Endometrium (tissue), 2 donors: Measurements from ENCODE around the gene TMEM117.
A peak's percentile ranks its signal among the peaks of the same experiment; 100 is the strongest.
"Not testable (repeated sequence)": the region's sequence is repeated elsewhere in the genome, so short reads cannot be mapped to it uniquely, and the experiment has no call there.

Source experiments
- FAIRE-seq: peaks from 2 replicates; lab custom pipeline; 2012; peaks lifted over from hg19 to GRCh38; lab: Jason Lieb, UNC
- donor health status: control.
- donor health status: control.

TMEM117 gene

DNA sequence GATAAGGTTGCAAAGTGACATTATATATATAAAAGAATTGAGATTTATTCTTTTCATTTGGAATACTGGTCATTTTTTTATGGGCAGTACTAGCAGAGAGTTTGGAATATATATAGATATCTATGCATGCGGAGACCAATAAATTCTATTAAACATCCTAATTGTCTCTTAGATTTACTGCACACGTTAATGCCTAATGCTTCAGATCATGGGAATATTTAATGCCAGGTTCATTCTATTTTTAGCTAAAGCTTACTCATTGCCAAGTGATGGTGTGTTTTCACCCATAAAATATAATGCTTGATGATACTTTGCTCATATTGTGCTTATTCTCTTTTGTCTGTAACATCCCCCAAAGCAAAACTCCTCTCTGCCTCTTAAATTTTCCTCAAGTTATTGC lies 264.4 kb downstream of the TMEM117 start:
- FAIRE-seq: no peak

DNA sequence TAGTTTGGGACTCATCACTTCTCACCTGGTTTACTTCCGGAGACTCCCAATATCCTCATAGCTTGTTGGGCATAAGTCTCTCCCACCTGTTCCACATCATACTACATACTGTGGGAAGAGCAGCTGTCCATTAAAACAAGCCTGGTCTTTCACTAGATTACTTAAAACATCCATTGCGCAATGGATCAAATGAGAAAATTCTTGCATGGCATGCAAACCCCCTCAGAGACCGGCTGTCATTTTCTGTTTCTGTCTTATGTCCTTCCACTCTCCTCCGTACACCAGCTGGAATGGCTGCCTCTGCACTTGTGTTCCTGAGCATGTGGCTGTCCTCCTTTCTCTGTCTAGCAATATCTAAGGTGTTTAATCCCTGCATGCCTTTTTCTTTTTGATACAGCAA lies 265.6 kb downstream of the TMEM117 start:
- no peak for FAIRE-seq

DNA sequence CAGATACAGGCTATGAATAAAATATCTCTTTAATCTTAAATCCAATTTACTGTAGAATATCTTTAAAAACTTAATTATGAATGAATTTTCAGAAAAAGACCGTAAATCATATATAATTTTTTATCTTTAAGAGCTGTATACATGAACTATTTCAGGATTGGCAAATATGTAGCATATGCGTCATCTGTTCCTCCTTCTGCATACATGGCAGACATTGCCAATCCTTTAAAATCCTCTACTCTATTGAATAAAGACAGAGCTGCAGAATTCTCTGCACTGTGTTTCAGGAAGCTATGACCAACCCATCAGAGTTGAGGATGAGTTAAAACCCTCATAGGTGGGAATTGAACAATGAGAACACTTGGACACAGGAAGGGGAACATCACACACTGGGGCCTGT lies 279.0 kb downstream of the TMEM117 start:
- FAIRE-seq: peak; percentile 29

DNA sequence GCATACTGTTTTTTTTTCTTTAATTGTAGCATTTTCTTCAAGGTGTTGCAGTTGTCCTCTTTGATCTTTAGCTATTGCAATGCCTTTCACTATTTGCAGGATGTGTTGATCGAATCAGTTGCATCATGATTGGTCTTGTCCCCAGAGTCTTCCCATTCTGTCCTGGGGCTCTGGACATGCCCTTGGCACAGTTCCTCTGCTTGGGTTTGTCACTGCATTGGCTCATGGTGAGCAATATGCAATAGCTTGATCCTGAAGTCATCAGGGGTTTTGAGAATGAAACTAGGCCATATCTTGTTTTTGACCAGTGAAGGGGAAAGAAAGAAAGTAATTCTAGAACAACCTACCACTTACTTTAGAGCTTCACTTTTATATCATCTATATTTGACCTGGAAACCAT lies 281.5 kb downstream of the TMEM117 start:
- FAIRE-seq: no peak

DNA sequence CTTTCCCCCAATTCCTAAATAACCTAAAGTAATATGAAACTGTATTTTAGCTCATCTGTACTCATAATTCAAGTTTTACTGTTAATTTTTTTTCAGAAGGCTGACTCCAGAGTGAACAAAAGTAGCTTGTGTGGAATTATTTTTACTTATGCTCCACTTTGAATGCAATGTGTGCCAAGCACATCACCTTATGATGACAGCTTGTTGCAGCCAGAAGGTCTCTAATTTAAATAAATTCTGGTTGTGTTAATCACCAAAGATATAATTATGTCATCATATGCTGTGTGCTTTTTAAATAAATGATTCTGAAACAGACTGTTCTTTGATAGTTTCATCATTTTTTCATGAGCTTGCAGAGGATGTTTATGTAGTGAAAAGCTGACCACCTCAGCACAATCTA lies 283.1 kb downstream of the TMEM117 start:
- FAIRE-seq: no peak

DNA sequence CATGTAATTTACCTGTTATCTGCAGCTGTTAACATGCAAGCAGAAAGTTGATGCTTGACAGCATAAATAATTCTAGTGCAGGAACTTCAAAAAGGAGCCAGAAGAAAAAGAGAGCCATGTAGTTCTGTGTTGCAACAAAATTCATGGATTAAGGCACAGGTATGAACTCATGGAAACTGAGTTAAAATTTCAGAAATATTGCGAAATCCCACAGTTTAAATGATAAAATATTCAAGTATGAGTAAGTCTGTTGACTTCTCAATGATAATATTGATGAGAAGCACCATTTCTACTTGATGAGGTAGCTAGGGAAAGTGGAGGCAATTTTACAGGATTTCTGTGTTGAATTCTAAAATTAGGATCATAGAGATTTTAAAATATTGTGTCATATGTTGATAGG lies 290.9 kb downstream of the TMEM117 start:
- no peak for FAIRE-seq

DNA sequence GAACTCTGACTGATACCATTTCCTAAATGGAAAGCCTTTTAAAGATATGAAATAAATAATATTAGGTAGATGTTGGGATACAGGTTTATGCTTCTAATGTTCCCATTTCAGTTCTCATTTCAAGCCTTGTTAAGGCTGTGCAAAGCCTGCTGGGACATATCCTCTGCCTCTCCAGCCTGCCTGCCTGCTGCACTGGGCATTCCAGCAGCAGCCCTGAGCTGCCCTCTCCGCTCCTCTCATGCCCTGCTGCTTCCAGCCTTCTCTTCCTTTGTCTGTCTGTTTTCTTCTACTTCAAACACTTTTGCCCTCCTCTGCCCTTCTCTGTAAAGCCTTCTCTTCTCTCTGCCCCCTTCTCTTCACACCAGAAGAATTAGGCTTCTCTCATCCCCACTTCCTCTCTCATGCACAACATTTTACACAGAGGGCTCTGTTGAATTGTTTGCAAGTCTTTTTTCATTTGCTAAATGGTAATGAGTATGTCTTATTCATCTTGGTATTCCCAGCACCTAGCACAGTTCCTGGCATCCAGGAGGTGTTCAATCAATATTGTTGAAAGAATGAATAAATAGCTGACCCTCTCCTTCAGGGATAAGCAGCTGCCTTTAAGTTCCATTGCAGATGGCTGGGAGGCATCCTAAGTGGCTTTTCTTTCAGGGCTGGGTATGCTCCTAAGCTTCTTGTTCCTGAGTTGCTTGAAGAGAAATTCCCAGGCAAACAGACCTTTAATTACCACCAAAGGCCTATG lies 292.3 kb downstream of the TMEM117 start:
- FAIRE-seq: no peak

DNA sequence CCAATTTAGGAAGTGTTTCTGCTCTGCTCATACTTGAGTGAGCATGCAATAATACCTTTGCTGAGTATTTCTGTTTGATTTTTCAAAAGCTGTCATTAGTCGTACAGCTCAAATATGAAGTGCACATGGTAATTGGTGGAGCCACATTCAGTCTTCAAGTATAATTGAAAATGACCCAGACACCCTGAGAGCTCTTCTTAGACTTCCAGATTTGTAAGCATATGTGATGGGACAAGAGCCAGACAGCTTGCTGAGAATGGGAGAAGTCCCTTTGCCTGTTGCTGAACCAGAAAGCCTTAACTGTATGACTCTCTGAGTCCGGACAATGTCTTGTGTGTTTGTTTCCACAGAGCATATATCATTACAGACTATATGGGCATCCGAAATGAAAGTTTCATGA lies 307.3 kb downstream of the TMEM117 start:
- FAIRE-seq: no peak

DNA sequence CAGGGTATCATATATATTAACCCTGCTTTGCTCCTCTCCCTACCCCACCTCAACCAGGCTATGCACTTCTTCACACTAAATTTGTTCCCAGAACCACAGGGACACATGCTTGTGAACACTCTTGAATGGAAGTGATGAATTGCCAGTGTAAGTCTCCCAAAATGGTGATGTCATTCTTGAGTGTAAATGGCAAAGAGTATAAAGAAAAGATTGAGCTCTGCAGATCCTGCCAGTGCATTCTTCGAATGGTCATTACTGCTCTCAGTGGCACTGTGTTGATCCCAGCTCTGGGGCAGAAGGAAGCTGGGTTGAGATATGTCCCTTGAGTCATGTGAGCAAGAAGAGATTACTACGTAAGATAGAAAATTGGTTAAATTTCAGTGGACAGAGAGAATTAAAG lies 313.1 kb downstream of the TMEM117 start:
- no peak for FAIRE-seq

DNA sequence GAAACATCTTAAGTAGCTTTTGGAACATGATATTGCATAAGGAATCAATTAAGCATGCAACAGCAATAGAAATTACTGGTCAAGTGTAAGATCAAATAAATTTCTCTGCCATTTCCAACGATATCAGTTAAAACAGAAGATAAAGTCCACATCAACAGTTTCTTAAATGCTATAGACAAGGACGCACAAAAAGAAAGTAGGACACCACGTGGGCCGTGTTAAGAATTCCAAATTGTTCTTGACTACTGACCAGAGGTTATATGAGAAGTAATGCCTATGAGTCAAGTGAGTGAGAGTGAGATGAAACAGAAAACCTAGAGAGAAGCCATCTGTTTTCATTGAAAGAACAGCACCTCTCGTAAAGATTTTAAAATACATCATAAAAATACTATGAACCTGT lies 318.2 kb downstream of the TMEM117 start:
- FAIRE-seq: no peak

DNA sequence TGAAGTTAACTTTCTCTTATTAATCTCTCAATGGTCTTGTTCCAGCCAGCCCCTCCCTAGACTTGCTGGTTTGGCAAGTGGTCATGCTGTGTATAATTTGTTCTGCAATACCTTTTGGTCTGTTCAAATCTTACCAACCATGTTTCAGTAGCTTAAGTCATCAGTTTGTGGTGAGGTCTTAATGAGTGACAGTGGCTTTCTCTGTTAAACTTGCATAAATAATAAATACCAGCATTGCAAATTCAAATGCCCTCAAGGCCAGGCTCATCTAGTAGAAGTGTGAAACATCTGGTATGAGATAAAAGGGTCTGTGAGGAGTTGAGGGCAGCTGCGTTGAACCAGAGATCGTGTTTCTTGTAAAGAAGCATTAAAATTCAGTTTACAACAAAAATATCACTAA lies 319.5 kb downstream of the TMEM117 start:
- FAIRE-seq: no peak

DNA sequence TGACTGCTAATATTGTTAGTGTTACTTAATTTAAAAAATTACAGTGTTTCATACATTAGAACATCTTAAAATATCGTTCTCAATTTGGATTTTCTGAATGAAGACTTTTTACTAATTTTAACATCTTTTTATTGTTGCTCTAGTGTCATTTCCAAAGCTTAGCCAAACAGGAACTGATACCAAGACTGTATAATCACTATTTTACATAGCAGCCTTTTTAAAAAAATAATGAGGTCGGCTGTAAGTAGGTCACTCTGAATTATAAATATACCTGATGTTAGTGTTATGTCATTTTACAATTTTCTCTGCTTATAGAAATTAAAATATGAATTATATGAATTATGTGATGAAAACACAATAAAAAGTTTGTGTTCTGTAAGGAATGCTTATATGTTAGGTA lies 321.5 kb downstream of the TMEM117 start:
- FAIRE-seq: no peak

DNA sequence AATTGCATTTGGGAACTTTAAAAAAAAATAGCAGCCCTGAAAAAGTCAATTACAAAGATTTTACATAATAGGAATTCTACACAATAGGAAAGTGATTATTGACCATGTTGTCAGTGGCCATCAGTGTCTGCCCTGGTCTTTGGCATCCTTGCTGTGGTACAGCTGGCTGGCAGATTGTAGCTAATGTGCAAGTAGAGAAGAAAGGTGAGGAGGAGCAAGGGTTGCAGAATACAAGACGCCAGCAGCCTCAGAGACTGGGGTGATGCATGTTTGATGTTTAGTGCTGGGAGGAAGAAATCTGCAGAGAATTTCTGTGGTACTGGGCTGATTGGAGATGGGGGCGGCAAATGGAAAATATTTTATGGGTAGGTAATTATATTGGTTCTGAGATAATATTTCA lies 322.9 kb downstream of the TMEM117 start:
- no peak for FAIRE-seq

DNA sequence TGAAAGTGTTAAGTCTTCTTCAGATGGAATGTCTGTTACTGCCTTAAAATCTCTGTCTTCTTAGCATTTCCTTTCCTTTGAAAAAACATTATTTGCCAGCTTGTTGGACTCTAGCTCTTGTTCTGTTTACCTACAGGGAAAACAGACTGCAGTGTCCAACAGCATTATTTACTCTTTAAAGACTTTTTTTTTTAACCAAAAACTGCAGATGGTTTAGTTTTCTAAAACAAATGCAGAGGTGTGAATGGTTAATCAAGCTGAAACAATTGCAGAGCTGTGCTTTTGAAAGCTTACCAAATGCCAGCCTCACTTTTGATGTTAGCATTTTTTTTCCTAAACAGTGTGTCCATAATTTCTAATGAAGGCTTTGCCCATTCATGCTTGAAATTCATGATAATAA lies 323.3 kb downstream of the TMEM117 start:
- FAIRE-seq: no peak

DNA sequence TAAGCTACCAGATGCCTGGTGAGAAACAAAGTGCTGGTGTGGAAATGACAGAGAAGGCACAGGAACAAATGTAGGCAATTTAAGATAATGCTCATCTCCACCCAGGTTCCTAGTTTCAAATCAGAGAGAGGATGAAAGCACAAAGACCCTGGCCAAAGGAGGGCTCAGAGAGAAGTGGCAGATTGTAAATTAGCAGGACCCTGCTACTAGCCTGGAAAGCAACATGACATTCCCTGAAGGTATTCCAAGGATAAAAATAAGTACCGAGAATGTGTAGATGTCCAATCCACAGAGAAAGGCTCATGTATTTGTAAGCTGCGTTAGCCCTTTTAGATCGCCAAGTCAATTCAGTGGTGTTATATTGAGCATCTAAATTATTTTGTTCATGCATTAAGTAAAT lies 324.0 kb downstream of the TMEM117 start:
- FAIRE-seq: no peak

DNA sequence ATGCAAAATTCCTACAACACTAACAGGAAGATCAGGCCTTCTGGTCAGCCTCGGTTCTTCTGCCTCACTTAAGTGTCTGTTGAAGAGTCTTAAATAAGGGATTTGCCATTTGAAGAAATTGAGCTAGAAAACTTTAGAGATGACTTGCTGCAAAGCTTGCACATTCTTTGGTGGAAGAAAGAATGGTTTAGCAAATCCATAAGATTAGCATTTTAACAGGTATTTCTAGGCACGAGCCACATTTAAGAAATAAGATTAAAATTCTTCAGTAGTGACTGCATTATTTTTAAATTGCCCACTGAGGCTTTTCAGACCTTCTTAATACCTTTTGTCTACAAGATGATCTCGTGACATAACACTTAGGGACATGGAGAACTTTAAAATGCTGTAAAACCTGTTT lies 327.1 kb downstream of the TMEM117 start:
- FAIRE-seq: no peak

DNA sequence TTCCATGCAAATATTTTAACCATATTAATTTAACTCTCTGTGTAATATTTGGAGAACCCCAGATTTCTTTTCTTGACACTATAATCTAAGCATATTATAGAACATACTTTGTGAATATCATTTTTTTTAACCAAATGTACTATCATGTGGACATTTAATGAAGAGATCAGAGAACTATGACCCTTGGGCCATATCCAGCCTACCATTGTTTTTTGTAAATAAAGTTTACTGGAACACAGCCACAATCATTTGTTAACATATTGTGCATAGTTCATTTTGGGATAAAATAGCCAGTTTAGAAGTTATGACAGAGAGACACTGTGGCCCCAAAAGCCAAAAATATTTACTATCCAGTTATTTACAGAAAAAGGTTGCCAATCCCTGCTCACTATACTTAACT lies 338.2 kb downstream of the TMEM117 start:
- FAIRE-seq: no peak

DNA sequence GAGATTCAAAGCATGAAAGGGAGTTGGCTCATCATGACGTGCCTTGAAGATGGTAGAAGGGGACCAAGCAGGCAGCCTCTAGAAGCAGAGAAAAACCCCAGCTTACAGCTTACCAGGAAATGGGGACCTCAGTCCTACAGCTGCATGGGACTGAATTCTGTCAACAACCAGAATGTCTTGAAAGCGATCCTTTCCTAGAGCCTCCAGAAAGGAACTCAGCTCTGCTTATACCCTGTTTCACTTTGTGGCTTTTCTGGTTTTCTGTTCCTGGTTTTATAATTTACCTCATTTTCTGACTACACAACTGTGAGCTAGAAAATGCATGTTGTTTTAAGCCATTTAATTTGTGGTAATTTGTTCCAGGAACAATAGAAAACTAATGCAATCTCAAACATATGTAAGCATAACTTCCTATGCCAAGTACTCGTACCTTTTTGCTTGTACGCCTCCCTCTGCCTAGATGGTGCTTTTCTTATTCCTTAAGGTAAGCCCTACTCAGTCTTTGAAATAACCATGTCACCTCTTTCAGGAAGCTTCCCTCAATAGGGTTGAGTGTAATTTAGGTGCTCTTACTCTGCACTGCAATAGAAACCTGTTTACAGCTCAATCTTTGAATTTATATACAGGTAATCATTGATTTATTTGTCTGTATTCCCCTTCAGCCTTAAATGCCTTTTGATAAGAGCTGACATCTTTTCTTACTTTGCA lies 348.8 kb downstream of the TMEM117 start:
- no peak for FAIRE-seq

DNA sequence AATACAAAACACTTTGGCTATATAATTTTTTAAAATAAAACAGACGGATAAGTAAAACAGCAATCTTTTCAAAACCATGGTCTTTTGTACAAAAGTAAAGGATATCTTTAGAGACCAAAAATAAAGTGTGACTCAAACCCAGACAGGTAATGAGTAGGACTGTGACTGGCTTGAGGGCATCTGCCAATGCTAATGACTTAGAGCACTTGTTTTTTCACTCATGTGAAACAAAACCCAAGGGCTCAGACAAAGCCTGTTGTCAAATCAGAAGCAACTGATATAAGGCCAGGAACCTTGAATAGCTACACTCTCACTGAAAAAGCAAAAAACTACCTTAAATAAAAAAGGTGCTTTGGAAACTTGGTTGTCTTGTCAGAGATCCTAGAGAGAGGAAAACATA lies 357.4 kb downstream of the TMEM117 start:
- no peak for FAIRE-seq

DNA sequence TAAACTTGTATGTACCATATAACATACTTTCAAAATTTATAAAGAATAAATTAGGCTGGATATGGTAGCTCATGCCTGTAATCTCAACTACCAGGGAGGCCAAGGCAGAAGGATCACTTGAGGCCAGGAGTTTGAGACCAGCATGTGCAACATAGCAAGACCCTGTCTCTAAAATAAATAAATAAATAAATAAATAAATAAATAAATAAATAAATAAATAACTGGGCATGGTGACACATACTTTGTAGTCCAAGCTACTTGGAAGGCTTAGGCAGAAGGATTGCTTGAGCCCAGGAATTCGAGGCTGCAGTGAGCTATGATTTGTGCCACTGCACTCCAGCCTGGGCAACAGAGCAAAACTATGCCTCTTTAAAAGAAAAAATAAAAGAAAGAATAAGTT lies 359.8 kb downstream of the TMEM117 start:
- FAIRE-seq: not testable (repeated sequence)

DNA sequence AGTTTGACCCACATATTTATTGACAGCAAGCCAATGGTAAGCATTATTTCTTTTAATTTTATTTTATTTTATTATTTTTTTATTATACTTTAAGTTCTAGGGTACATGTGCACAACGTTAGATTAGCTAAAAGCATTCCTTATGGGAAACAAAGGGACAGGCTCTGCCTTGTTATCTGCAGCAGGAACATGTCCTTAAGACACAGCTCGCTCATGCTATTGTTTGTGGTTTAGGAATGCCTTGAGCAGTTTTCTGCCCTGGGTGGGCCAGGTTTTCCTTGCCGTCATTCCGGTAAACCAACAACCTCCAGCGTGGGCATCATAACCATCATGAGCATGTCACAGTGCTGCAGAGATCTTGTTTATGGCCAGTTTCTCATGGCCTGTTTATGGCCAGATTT lies 370.2 kb downstream of the TMEM117 start:
- FAIRE-seq: no peak

DNA sequence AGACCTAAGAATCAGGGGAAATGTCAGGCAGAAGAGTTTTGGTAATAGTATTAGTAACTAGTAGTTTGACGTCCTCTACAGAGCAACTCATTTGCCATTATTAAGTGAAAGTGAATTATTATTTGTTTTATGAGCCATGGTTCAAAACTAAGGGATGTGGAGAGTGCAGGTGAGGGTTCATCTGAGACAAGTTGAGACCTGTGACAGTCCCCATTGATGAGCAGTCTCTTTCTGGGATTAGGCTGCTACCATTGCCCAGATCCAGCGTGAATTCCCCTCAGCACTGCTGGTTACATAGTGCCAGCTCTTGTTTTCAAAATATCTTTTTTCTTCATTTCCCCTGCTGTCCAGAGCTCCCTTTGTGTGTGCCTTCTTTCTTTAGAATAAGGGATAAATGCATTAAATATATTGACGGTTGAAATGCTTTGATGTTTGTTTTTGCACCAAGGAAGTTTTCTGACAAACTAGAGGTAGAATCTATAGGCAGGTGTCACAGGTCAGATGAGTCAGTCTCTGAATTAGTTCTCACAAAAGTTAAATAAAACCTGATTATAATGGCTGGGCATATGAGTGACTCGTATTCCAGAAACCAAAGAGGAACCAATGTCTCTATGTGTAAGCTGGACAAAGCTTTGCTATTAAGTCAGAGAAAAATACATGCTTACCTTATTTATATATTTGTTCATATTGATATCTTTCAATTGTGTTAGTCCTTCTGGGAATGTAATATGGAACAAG lies 381.4 kb downstream of the TMEM117 start:
- FAIRE-seq: no peak

DNA sequence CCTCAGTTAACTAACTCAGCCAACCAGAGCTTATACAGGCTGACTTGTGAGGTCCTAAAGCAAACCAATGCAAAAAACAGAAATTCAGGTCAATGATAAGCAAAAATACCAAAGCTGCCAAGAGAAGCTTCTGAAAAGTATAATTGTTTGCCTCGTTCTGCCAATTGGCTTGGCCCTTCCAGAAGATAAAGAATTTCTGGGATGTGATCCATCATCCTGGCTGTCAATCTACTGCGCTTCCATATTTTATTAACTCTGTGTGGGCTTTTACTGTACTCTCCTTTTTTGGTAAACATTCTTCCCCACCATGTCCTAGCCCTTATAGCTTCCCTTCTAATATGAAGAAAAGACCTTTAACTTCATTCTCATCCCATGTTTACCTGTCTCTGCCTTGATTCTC lies 387.9 kb downstream of the TMEM117 start:
- FAIRE-seq: no peak
